GM19467 (cell line): ENCODE measurements around the gene LACTB.
"Not testable (repeated sequence)": the region's sequence is repeated elsewhere in the genome, so short reads cannot be mapped to it uniquely, and the experiment has no call there.

Source experiments
- ATAC-seq: cut with Tn5 transposase; IDR thresholded peaks from one replicate; pipeline ENCODE4 v1.9.1; 2021; ENCODE audit warnings: mild to moderate bottlenecking, moderate library complexity; ENCODE audit not compliant: unreplicated experiment

The LACTB gene

DNA sequence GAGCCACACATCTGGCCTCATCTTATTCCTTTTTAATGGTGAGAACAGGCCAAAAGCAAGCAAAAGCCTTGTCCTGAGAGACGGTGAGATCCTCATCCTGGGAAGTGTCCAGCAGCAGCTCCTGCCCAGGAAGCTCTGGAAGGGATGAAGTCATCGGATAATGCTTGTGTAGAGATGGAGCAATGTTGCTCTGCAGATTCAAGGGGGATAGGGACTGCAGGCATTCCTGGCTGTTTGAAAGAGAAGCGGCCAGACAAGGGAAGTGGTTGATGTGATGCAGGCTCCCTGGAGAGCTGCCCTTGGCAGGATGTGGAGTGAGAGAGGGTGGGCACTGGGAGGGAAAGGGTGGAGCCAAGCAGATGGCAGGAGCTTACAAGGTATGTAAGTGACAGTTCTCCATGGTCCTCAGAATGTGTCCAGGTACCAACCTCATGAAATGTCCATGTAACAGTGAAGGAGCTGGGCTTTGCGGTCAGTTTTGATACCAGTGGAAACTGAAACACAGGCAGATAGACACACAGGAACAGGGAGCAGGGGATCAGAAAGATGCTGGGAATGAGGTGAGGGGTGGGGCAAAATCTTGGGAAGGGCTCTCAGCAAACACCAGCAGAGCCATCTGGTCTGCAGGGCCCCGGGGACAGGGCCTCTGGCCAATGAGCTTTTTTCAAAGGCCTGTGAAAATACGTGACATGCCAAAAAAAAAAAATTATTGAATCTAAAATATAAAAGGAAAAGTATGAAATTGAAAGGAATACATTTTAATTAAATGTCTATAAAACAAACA lies 32.2 kb upstream of the LACTB start:
- ATAC-seq = no peak

DNA sequence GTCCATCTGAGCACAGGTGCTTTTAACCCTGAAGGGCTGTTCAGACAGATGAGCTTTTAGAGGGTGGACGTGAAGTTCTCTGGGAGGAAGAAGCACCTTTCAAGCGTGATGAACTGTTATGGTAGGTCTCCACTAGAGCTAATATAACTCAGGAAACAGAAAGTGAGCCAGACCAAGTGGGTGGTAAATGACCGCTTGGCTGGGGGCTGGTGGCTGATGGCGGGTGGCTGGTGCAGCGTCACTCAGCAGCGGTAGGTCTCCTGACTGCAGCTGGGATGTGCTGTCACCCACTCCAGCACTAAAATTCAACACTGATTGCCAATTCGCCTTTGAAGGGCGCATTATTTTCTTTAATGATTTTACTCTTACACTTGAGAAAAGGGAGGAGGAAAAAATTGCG lies 31.2 kb upstream of the LACTB start:
- no peak for ATAC-seq

DNA sequence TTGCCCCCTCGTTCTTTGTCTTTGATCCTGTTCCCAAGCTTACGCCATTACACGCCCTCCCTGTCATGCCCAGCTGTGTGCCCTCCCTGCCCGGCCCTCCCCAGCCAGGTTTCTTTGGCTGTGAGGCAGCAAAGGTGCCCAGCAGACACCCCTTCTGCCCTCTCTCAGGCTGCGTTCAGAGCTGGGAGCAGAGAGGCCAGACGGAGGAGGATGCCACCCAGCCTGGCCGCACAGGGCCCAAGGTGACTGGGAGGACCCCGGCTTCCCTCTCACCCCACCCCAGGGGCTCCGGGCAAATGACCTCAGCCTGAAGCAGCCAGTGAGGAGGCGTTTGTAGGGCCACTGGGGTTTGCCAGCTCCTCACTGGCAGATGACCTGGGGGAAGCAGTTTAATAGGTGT lies 30.8 kb upstream of the LACTB start:
- ATAC-seq = no peak

DNA sequence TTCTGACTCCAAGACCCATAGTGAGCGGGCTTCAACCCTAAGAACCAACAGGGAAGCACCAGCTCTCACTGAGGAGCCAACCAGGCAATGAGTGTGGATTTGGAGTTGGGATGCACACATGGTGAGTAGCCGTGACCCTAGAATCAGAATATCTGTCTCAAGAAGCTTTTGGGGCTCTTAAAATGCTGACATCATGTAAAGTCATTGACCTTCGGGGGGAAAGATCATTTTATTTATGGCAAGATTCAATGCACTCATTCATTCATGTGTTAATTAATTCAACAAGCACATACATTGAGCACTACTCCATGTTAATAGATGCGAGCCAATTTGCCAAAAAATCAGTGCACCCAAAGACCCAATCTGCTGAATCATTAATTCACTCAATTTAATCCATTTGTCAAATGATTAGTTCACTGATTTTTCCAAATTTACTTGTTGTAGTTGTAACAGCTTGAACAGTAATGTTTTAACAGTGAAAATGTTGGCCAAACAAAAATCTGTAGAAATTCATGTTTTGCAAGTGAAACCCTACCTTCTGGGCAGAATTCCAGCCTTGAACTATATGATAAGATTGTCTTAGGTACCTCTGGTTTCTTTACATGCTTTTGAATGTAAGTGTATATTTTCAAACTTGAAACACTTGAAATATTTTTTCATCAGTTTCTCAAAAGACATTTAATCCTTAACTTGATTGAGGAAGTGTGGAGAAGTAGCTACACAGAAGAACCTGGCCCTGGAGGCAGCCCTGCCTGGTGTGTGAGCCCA lies 29.8 kb upstream of the LACTB start:
- no peak for ATAC-seq

DNA sequence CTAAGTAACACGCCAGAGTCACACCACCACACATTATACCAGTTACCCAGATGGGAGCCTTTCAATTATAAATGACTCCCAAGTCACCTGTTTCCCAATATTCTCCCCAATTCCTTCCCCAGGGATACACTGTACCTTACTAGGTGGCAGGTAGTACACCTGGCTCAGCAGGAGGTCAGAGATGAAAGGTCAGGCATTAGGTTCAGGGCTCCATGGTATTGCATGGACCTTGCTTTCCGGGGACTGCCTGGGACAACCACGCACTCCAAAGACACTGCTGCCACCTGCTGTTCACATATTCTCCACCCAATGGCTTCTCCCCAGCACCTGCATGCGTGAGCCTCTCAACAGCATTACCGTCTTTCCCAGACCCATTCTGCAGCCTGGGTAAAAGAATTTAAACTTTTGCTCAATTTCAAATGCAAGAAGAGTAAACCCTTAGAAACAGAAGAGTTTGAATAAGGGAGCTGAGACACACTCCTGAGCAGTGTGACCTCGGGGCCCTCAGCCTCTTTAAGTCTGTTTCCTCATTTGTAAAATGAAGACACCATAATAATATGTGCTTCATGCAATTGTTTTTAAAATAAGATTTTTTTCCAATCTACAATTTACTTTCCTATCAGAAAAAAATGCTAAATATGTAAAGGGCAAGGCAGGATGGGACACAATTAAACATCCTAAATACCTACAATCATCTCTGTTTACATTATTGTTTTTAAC lies 28.0 kb upstream of the LACTB start:
- no peak for ATAC-seq

DNA sequence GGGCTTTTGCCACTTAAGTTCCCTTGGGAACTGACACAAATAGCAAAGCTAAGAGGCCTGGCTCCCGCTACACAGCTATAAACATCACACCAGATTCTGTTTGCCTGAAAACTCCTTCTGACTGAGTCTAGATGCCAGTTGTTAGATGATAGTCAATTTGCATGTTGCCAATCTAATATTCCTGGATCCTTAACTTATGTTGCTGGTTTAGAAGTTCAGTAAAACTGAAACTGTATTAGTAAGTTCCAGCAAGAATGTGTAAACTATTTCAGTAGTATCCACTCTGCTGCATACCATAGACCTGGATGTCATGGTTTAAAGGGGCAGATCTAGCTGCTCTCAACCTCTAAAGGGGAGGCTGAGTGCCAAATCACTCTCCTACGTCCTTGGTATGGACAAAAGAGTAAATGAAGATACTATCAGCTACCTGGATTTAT lies 27.1 kb upstream of the LACTB start:
- no peak for ATAC-seq

DNA sequence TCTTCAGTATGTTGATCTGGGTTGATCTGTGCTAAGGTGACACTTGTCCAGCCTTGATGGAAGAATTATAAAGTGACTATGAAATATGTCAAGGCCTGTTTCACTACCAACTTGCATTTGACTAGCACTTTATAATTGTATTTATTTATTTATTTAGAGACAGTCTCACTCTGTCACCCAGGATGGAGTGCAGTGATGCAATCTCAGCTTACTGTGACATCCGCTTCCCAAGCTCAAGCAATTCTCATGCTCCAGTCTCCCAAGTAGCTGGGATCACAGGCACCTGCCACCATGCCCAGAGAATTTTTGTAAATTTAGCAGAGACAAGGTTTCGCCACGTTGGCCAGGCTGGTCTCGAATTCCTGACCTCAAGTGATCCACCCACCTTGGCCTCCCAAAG lies 25.5 kb upstream of the LACTB start:
- no peak for ATAC-seq

DNA sequence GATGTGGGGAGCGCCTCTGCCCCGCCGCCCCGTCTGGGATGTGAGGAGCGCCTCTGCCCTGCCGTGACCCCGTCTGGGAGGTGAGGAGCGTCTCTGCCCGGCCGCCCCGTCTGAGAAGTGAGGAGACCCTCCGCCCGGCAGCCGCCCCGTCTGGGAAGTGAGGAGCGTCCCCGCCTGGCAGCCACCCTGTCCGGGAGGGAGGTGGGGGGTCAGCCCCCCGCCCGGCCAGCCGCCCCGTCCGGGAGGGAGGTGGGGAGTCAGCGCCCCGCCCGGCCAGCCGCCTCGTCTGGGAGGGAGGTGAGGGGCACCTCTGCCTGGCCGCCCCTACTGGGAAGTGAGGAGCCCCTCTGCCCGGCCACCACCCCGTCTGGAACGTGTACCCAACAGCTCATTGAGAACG lies 22.8 kb upstream of the LACTB start:
- ATAC-seq = not testable (repeated sequence)

DNA sequence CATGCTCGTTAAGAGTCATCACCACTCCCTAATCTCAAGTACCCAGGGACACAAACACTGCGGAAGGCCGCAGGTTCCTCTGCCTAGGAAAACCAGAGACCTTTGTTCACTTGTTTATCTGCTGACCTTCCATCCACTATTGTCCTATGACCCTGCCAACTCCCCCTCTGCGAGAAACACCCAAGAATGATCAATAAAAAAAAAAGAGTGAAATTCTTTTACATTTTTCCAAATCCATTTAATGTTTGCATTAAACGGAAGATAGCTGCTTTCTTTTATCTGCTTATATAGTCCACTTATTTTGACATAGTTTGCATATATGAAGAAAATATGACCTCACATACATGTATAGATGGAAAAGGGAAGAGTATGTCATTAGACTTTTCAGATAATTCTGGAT lies 22.1 kb upstream of the LACTB start:
- ATAC-seq = not testable (repeated sequence)

DNA sequence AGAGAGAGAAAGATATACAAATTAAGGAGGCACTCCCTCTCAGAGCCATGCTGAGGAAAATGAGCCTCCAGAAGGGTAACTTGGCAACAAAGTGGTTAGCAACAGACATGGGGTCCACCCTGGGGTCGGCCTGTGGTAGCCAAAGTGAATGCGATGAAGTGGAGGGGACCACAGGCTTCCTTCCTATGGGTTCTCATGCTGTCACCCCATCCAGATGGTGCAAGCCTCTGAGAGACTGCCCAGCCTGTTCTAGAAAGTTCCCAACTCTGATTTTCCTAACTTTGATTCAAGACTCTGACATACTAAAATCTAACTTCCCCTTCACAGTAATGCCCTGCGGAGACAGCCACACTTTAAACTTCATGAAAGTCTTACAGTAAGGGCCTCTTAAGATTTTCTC lies 18.2 kb upstream of the LACTB start:
- ATAC-seq = no peak

DNA sequence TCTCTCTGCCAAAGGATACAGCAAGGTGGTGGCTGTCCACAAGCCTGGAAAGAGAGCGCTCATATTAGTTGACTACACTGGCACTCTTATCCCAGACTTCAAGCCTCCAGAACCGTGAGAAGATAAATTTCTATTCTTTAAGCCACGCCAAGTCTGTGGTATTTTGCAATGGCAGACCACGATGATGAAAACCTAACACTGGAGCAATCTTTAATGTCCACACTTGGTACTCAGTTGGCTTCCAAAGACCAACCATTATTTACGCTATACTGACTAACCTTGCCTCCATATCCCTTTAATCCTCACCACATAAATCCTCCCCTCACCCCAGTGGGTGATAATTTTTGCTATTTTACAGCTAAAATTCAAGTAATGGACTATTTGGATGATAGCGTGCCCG lies 16.9 kb upstream of the LACTB start:
- no peak for ATAC-seq

DNA sequence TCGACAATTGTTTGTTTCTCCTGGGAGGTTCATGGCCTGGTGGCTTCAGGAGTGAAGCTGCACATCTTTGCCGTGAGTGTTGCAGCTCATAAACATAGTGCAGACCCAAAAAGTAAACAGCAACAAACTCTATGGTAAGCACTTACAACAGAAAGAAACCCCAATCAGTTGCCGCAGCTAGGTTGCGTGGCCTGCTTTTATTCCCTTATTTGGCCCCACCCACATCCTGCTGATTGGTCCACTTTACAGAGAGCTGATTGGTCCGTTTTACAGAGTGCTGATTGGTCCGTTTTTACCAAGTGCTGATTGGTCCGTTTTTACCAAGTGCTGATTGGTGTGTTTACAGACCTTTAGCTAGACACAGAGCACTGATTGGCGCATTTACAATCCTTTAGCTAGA lies 16.3 kb upstream of the LACTB start:
- not testable (repeated sequence) for ATAC-seq

DNA sequence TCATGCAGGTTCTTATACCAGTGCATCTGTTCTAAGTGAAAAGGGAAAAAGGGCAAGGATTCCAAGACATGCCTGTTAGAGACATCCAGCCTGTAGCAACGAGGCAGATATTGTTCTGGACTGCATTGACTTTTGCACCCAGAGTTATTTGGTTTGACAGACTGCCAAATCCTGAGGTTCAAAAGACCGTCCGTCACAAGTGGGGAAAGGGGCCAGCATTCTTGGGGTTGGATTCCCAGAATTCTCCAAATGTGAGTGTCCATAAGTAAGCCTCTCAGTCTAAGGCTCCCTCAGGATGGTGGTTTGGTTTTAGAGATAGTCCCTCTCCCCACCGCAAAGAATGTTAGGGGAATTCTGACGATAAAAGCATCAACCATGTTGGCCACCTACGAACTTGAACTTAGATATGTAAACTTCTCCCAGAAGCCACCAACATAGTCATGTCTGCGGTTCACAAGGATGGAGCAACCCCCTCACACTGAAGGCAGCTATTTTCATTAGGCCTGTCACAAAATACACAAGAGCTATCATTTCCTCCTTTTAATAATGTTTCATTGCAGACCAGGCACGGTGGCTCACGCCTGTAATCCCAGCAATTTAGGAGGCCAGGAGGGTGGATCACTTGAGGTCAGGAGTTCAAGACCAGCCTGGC lies 13.6 kb upstream of the LACTB start:
- ATAC-seq = no peak

DNA sequence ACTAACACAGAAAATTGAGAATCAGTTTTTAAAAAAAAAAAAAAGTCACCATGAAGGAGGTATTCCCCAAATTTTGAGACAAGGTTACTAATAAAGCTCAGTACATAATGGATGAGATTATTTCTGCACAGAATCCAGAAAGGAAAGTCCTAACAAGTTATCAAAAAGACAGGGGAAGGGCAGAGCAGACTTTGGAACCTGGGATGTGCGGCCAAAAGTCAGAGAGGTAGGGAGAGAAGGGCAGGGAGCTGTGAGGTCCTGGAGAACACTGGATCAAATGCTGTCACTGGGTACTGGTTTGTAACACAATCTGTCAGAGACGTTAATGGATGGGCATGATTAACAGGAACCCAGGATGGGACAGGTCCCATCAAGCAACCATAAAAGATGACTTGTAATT lies 12.2 kb upstream of the LACTB start:
- ATAC-seq = no peak

DNA sequence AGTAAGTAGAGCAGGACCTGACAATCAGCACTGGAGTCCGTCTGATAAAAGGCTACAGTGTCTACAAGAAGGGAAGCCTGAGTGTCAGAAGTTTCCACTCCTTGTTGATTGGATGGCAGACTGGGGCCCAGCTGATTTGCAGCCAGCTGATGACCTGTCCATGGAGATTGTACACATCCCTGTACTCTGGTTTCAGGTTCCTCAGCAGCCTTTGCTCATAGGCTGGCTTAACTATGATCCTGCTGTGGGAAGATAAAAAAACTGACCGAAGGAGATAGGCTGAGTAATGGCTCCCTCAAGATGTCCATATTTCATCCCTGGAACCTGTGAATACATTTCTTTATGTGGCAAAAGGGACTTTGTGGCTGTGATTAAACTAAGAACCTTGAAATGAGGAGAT lies 11.7 kb upstream of the LACTB start:
- ATAC-seq = no peak

DNA sequence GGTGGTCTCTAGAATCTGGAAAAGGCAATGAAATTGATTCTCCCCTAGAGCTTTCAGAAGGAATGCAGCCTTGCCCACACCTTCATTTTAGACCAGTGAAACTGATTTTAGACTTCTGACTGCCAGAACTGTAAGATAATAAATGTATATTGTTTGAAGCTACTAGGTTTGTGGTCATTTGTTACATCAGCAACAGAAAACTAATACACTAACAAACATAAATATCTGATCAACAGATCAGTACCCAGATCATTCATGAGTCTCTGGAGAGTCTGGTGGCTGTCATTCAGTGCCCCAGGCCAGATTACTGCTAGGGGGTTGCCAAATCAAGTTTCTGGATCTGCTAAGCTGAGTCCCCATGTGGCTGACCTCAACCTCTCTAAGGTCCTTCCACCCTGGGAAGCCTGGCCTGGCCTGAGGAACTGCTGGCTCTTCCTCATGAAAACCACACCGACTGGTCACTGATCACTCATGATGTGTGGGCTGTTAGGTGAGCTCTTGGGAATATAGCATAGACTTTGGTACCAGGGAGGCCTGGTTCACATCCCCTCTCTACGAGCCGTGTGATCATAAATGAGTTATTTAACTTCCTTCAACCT lies 11.1 kb upstream of the LACTB start:
- ATAC-seq = no peak

DNA sequence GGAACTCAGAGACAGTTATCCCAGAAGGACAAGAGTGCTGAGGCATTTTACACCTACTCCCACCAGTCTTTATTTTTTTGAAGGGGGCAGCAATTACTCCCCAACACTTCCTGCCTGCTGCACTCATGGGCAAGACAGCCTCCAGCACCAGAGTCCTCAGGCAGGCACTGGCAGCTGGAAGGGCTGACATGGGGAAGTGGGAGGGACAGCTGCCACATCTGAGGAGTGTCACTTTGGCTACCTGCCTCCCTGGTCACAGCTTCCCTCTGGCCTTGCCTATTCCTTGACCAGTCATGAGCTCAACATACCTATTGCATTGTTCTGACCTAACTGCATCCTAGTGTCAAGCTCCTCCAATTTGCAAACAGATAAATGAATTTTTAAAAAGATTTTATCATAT lies 10.2 kb upstream of the LACTB start:
- no peak for ATAC-seq

DNA sequence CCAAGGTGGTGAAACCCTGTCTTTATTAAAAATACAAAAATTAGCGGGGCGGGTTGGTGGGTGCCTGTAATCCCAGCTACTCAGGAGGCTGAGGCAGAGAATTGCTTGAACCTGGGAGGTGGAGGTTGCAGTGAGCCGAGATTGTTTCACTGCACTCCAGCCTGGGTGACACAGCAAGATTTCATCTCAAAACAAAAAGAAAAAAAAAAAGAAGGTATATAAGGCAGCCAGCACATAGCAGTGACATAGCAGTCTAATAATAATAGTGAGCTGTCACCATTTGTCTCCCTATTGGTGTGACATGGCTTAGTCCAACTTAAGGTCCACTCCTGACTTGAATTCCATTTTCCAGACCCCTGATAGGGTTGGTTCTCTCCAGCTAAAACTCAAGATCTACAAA lies 8.8 kb upstream of the LACTB start:
- no peak for ATAC-seq

DNA sequence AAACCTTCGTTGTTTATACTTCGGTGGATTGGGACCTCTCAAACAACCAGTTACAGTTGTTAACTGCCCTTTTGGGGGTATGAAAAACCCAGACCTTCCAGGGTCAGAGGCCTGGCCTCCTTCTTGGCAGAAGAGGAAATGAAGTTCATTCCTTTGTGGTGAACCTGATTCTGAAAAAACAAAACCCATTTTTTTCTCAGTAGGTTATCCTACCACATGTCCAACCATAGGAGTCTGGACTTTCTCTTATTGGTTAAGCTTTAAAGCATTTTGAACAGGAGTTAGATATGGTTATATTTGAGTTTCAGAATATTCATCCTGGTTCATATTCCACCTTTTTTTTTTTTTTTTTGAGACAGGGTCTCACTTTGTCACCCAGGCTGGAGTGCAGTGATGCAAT lies 7.2 kb upstream of the LACTB start:
- ATAC-seq = no peak

DNA sequence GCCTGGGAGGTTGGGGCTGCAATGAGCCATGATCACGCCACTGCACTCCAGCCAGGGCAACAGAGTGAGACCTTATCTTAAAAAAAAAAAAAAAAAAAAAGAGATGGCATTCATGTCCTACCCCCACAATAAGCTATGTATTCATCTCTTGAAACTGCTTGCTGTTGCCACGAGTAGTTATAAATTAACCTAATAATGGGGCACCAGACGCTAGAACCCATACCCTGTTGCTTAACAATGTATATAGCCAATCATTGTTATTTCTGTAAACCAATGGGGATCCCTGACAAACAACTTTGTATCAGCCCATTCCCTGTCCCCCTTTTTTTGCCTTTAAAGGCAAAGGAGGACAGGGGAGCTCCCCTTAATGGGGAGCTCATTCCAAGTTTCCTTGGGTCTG lies 2.8 kb upstream of the LACTB start:
- no peak for ATAC-seq
